Caco-2 (cell line): ENCODE results near the gene TJP3. TPM values are rescaled to one million over a fixed set of nuclear protein-coding genes. Genes with fewer than 3 reads are reported as not detected.

ENCODE experiments used
- BruUV-seq: library from RNA; stranded (reverse); fragments of 400-500 nt; replicated peaks from 2 replicates; lab custom pipeline; 2021; lab: Mats Ljungman, UMichigan
- CTCF ChIA-PET: fragments of 300-600 bp; sonication (Branson Sonifier 250); formaldehyde crosslinking; loops from one replicate; lab custom pipeline; 2022; ENCODE audit warnings: antibody characterized with exemption; lab: Charles Lee
- POLR2A ChIA-PET: fragments of 300-600 bp; sonication (Branson Sonifier 250); formaldehyde crosslinking; loops from one replicate; lab custom pipeline; 2022; ENCODE audit warnings: antibody characterized with exemption; lab: Charles Lee
- DNase-seq, 2 experiments: peaks; one replicate each; pipeline versions ENCODE4 v3.0.0 to v3.0.0-alpha.2; 2020 to 2022
- H3K27me3 ChIP-seq: replicated peaks from 2 replicates; pipeline ENCODE4 v1.6.0; 2011; ENCODE audit warnings: low read length; ENCODE audit not compliant: control insufficient read depth, insufficient read depth
- H3K36me3 ChIP-seq: 2 replicates; pipeline ENCODE4 v1.5.1; 2011; ENCODE audit warnings: low read length; ENCODE audit not compliant: control insufficient read depth, insufficient read depth
- H3K4me1 ChIP-seq: fragments of 250-450 bp; sonication (Bioruptor Pico); 2 replicates; pipeline ENCODE4 v1.5.1; 2020; ENCODE audit warnings: mild to moderate bottlenecking
- H3K4me3 ChIP-seq: 2 replicates; pipeline ENCODE4 v1.5.1; 2011; ENCODE audit warnings: low read depth, mild to moderate bottlenecking, control low read depth, low read length
- H3K9me3 ChIP-seq: fragments of 250-450 bp; sonication (Bioruptor Pico); 2 replicates; pipeline ENCODE4 v1.5.1; 2020; ENCODE audit warnings: mild to moderate bottlenecking, moderate library complexity
- H3K27ac Mint-ChIP-seq: one replicate; pipeline ENCODE4 v1.8.0; 2022; ENCODE audit warnings: mixed read lengths; ENCODE audit not compliant: unreplicated experiment
- H3K27me3 Mint-ChIP-seq: one replicate; pipeline ENCODE4 v1.8.0; 2022; ENCODE audit warnings: mixed read lengths; ENCODE audit not compliant: insufficient read depth, unreplicated experiment
- H3K36me3 Mint-ChIP-seq: one replicate; pipeline ENCODE4 v1.8.0; 2022; ENCODE audit warnings: mild to moderate bottlenecking, mixed read lengths; ENCODE audit not compliant: insufficient read depth, unreplicated experiment
- H3K4me1 Mint-ChIP-seq: one replicate; pipeline ENCODE4 v1.8.0; 2022; ENCODE audit warnings: low read depth, mixed read lengths; ENCODE audit not compliant: unreplicated experiment
- H3K4me3 Mint-ChIP-seq: one replicate; pipeline ENCODE4 v1.8.0; 2022; ENCODE audit warnings: mild to moderate bottlenecking, moderate library complexity, mixed read lengths; ENCODE audit not compliant: unreplicated experiment
- H3K9me3 Mint-ChIP-seq: one replicate; pipeline ENCODE4 v1.8.0; 2022; ENCODE audit warnings: mixed read lengths; ENCODE audit not compliant: unreplicated experiment
- intact Hi-C: fragments of 100-400 bp; cut with micrococcal nuclease; formaldehyde crosslinking; loops from one replicate; pipeline ENCODE4 v1.10.0; 2022; ENCODE audit not compliant: unreplicated experiment
- total RNA-seq: library from RNA; stranded (reverse); gene quantifications from 2 replicates; pipeline ENCODE4 v1.2.3, GENCODE V29; 2022
- TF ChIP-seq, protein P1 (sequence below), 2 experiments: fragments of 200-600 bp in 1 of 2; IDR thresholded peaks; 1 replicate in 1 of 2; 2 replicates in 1 of 2; pipeline versions ENCODE4 v1.5.1 to v1.8.0; 2011 to 2022; ENCODE audit warnings: antibody characterized with exemption in 1 of 2, control low read depth in 1 of 2, inconsistent platforms in 1 of 2, low read depth in 1 of 2, low read length in 1 of 2, mild to moderate bottlenecking in 1 of 2, moderate library complexity in 1 of 2; ENCODE audit not compliant: insufficient read depth in 1 of 2, severe bottlenecking in 1 of 2, unreplicated experiment in 1 of 2

TJP3 gene
- total RNA-seq, 1 experiment from 2014 or later: 83.6 TPM

DNA sequence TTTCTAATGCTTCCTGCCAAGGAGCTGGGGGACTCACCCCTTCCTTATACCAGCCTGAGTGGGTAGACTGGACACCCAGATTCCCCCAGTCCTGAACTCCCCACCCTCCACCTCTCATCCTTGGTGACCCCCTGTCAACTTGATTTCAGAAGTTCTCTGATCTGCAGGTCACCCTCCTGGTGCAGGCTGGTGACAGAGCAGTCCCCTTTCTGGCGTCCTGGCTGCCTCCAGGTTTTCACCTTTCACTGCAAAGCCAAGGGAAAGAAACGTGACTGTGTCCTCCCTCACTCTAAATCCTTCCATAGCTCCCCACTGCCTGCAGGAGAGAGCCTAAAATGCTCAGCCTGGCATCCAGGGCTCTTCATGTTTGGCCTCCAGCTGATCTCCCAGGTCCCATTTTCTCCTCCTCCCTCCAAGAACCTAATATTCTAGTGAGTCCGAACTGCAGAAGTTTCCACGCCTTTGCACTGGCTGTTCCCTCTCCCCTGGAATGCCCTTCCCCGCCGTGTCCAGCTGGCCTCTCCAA lies 82.1 kb downstream of the TJP3 start:
- Histone ChIP-seq H3K9me3 (no peaks in the 10 kb centered on the region), H3K27me3 (no peaks in the 10 kb centered on the region), H3K4me3 (no peak overlapping the region), H3K4me1 (no peaks in the 10 kb centered on the region), H3K36me3 (no peaks in the 10 kb centered on the region)
- intact Hi-C loops: no loop called here
- H3K4me1 Mint-ChIP-seq: no peaks in the 10 kb centered on the region
- no peak overlapping the region for H3K27ac Mint-ChIP-seq
- ChIA-PET POLR2A (no interaction called here), CTCF (interaction anchor here (0.7 kb wide), 1 partner anchor 27 kb away, joined by 4 read pairs; no protein-coding TSS in a partner anchor)
- no peaks in the 10 kb centered on the region for H3K9me3 Mint-ChIP-seq
- TF ChIP-seq, protein P1, sequence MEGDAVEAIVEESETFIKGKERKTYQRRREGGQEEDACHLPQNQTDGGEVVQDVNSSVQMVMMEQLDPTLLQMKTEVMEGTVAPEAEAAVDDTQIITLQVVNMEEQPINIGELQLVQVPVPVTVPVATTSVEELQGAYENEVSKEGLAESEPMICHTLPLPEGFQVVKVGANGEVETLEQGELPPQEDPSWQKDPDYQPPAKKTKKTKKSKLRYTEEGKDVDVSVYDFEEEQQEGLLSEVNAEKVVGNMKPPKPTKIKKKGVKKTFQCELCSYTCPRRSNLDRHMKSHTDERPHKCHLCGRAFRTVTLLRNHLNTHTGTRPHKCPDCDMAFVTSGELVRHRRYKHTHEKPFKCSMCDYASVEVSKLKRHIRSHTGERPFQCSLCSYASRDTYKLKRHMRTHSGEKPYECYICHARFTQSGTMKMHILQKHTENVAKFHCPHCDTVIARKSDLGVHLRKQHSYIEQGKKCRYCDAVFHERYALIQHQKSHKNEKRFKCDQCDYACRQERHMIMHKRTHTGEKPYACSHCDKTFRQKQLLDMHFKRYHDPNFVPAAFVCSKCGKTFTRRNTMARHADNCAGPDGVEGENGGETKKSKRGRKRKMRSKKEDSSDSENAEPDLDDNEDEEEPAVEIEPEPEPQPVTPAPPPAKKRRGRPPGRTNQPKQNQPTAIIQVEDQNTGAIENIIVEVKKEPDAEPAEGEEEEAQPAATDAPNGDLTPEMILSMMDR (IDR thresholded peaks at IDR 0.05; ENCODE audit: insufficient read depth in 1 of 2, low read depth in 1 of 2, low read length in 1 of 2, severe bottlenecking in 1 of 2, unreplicated experiment in 1 of 2): no peak
- no peaks in the 10 kb centered on the region for H3K36me3 Mint-ChIP-seq
- peaks cover 6% of the 10 kb centered on the region for H3K27me3 Mint-ChIP-seq
- H3K4me3 Mint-ChIP-seq: no peak overlapping the region
- DNase-seq: no peak
- BruUV-seq: no TSS peak

DNA sequence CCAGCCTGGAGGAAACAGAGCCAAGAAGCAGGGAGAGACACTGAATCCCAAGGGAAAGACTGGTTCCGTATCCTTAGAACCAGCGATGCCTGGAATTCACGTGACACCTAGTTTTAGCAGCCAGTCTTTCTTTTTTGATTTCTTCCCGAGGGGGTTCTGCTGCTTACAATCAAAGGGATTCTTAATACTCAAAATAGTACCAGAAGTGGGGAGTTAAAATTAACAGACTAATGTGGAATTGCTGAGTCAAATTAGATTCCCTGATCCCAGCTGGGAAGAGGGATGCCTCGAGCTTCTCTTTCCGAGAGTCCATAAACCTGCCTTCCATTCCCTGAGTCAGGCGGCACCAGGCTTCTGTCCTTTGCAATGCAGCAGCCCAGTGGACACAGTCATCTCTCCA lies 82.8 kb downstream of the TJP3 start:
- Histone ChIP-seq H3K27me3 (no peaks in the 10 kb centered on the region), H3K4me3 (no peak overlapping the region), H3K4me1 (no peaks in the 10 kb centered on the region), H3K9me3 (no peaks in the 10 kb centered on the region), H3K36me3 (no peaks in the 10 kb centered on the region)
- Mint-ChIP-seq H3K9me3 (no peaks in the 10 kb centered on the region), H3K4me1 (no peaks in the 10 kb centered on the region), H3K27me3 (peaks cover 6% of the 10 kb centered on the region), H3K27ac (no peak overlapping the region), H3K4me3 (no peak overlapping the region), H3K36me3 (no peaks in the 10 kb centered on the region)
- DNase-seq: no peak
- ChIA-PET CTCF (no interaction called here), POLR2A (no interaction called here)
- intact Hi-C loops: no loop called here
- no TSS peak for BruUV-seq
- TF ChIP-seq, protein P1 (IDR thresholded peaks at IDR 0.05; ENCODE audit: insufficient read depth in 1 of 2, low read depth in 1 of 2, low read length in 1 of 2, severe bottlenecking in 1 of 2, unreplicated experiment in 1 of 2): no peak

DNA sequence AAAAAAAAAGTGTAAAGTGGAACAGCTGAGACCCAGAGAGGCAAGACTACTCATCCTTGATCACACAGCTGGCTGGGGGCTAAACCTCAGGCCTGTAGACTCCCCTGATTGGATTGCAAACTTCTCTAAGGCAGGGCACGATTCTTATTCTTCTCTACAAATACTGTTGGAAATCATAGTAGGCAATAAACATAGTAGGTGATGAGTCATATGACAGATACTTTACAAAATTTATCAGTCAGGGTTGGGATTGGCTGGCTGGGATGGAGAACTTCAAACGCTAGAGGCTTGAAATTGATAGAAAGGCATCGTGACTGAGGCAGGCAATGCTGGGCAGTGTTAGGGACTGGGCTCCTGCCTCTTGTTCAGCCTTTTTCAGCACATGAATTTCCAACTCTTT lies 83.9 kb downstream of the TJP3 start:
- H3K4me3 Mint-ChIP-seq: no peak overlapping the region
- no peaks in the 10 kb centered on the region for H3K27me3 ChIP-seq
- intact Hi-C loops: no loop called here
- no peak overlapping the region for H3K27ac Mint-ChIP-seq
- H3K9me3 Mint-ChIP-seq: no peaks in the 10 kb centered on the region
- H3K9me3 ChIP-seq: no peaks in the 10 kb centered on the region
- no peak overlapping the region for H3K4me3 ChIP-seq
- ChIA-PET POLR2A (no interaction called here), CTCF (no interaction called here)
- no TSS peak for BruUV-seq
- DNase-seq: no peak
- TF ChIP-seq, protein P1 (IDR thresholded peaks at IDR 0.05; ENCODE audit: insufficient read depth in 1 of 2, low read depth in 1 of 2, low read length in 1 of 2, severe bottlenecking in 1 of 2, unreplicated experiment in 1 of 2): no peak
- no peaks in the 10 kb centered on the region for H3K36me3 ChIP-seq
- no peaks in the 10 kb centered on the region for H3K4me1 ChIP-seq
- H3K27me3 Mint-ChIP-seq: peaks cover 6% of the 10 kb centered on the region
- no peaks in the 10 kb centered on the region for H3K36me3 Mint-ChIP-seq
- no peaks in the 10 kb centered on the region for H3K4me1 Mint-ChIP-seq
